OCI-LY1 (cell line): ENCODE data around the gene LARP1.

Source experiments
- EZH2 ChIP-seq: fragments of 200-600 bp; sonication (generic), shearing (Covaris generic); IDR thresholded peaks from 2 replicates; pipeline ENCODE4 v1.8.0; 2017; ENCODE audit warnings: borderline replicate concordance, mixed run types, mild to moderate bottlenecking, antibody characterized with exemption, low read length, moderate library complexity, mixed read lengths
- TF ChIP-seq, protein P1 (sequence below): fragments of 200-600 bp; sonication (generic), shearing (Covaris generic); IDR thresholded peaks from 2 replicates; pipeline ENCODE4 v1.5.1; 2017; ENCODE audit warnings: mild to moderate bottlenecking, antibody characterized with exemption, low read length, moderate library complexity, mixed read lengths

DNA sequence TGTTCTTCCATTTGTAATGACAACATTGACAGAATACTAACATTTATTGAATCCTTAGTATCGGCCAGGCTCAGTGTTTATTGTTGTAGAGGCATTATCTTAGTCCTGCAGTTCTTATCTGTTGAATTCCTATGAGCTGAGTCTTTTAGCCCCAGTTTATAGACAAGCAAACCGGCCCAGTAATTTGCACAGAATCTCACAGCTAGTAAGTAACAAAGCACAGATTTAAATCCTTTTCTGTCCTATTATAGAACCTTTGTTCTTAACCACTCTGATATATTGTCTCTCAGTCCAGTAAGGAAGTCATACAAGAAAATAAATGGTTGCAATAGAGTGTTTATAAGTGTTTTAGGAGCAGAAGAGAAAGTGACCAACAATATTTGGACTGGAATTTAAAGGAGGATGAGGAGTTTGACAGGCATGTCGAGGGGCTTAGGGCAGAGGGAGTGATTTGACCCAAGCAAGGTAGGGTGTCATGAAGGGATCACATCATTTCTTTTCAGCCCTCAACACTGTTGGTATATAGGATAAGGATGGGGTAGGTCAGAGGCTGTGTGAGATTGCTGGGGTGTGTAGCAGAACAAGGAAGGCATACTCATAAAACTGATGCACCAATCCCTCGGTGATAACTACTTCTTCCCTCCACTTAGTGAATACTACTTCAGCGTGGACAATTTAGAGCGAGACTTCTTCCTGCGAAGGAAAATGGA, 39.5 kb downstream of the LARP1 start:
- TF ChIP-seq EZH2, result no peak
- TF ChIP-seq, protein P1, sequence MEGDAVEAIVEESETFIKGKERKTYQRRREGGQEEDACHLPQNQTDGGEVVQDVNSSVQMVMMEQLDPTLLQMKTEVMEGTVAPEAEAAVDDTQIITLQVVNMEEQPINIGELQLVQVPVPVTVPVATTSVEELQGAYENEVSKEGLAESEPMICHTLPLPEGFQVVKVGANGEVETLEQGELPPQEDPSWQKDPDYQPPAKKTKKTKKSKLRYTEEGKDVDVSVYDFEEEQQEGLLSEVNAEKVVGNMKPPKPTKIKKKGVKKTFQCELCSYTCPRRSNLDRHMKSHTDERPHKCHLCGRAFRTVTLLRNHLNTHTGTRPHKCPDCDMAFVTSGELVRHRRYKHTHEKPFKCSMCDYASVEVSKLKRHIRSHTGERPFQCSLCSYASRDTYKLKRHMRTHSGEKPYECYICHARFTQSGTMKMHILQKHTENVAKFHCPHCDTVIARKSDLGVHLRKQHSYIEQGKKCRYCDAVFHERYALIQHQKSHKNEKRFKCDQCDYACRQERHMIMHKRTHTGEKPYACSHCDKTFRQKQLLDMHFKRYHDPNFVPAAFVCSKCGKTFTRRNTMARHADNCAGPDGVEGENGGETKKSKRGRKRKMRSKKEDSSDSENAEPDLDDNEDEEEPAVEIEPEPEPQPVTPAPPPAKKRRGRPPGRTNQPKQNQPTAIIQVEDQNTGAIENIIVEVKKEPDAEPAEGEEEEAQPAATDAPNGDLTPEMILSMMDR, result no peak
